Right atrium auricular region (tissue), 2 donors: ENCODE measurements around the gene FANCL. TPM values are rescaled to one million over a fixed set of nuclear protein-coding genes. Genes with fewer than 3 reads are reported as not detected.

ENCODE experiments used
- DNase-seq: peaks from one replicate; pipeline ENCODE4 v3.0.0-alpha.2; 2019; ENCODE audit warnings: low spot score
- H3K27ac ChIP-seq, 2 donors: fragments of 200-600 bp; sonication (generic); 1 replicate in 1 of 2; 2 replicates in 1 of 2; pipeline ENCODE4 v1.5.1; 2016 to 2019
- H3K27me3 ChIP-seq, 2 donors: fragments of 200-600 bp; sonication (generic); one replicate each; pipeline versions ENCODE4 v1.5.1 to v1.6.0; 2017 to 2019
- H3K36me3 ChIP-seq: fragments of 200-600 bp; sonication (generic); one replicate; pipeline ENCODE4 v1.5.1; 2016
- H3K4me1 ChIP-seq, 2 donors: fragments of 200-600 bp; sonication (generic); one replicate each; pipeline versions ENCODE4 v1.5.1 to v1.6.0; 2017 to 2019
- H3K4me3 ChIP-seq, 2 donors: fragments of 200-600 bp; sonication (generic); 1 replicate in 1 of 2; 2 replicates in 1 of 2; pipeline ENCODE4 v1.5.1; 2017 to 2019; ENCODE audit warnings: mild to moderate bottlenecking in 1 of 2, moderate library complexity in 1 of 2
- H3K9me3 ChIP-seq, 2 donors: fragments of 200-600 bp; sonication (generic); one replicate each; pipeline ENCODE4 v1.5.1; 2019
- total RNA-seq, 2 donors: library from RNA; depleted of rRNA; stranded (reverse); fragments of >200 nt; gene quantifications; one replicate each; pipeline ENCODE4 v1.1.0, GENCODE V29; 2016
- TF ChIP-seq, protein P1 (sequence below), 2 donors: fragments of 200-600 bp; sonication (generic); IDR thresholded peaks; one replicate each; pipeline ENCODE4 v1.5.1; 2019; ENCODE audit warnings: antibody characterized with exemption in 2 of 2

The FANCL gene
- total RNA-seq, 2 donors from 2014 or later = 10.4 to 12.5 TPM

DNA sequence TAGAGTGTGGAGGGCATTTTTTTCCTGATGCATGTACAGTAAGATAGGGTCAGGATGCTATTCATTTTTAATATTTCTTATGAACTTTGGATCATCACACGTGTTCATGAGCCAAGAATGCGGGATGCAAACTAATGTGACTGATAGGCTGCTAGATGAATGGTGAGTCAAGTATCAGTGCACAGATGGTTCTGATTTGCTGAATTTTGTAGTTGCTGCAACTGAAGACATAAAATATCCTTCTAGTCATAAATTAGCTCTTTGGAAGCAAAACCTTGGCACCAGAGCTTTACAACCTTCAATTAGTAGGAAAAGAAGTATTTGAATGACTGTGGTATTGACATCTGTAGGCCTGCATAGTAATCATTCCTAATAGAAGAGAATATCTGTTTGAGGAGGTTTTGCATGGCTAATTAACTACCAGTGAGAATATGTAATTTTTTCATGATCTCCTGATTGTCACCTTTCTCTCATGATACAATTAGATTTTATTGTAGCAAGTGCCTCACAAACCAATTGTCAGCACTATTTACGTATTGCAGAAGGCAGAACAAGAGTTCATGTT is 100.5 kb downstream of the FANCL start:
- no peak for DNase-seq
- H3K4me3 ChIP-seq = no peak overlapping the region
- no peaks in the 10 kb centered on the region for H3K36me3 ChIP-seq
- TF ChIP-seq, protein P1, sequence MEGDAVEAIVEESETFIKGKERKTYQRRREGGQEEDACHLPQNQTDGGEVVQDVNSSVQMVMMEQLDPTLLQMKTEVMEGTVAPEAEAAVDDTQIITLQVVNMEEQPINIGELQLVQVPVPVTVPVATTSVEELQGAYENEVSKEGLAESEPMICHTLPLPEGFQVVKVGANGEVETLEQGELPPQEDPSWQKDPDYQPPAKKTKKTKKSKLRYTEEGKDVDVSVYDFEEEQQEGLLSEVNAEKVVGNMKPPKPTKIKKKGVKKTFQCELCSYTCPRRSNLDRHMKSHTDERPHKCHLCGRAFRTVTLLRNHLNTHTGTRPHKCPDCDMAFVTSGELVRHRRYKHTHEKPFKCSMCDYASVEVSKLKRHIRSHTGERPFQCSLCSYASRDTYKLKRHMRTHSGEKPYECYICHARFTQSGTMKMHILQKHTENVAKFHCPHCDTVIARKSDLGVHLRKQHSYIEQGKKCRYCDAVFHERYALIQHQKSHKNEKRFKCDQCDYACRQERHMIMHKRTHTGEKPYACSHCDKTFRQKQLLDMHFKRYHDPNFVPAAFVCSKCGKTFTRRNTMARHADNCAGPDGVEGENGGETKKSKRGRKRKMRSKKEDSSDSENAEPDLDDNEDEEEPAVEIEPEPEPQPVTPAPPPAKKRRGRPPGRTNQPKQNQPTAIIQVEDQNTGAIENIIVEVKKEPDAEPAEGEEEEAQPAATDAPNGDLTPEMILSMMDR (IDR thresholded peaks at IDR 0.05) = no peak
- H3K9me3 ChIP-seq = no peaks in the 10 kb centered on the region
- peaks cover 0 to 10% of the 10 kb centered on the region in 2 donors for H3K4me1 ChIP-seq
- H3K27ac ChIP-seq = no peak overlapping the region
- no peaks in the 10 kb centered on the region for H3K27me3 ChIP-seq

- H3K4me1 ChIP-seq = peaks cover 0 to 10% of the 10 kb centered on the region in 2 donors
- DNase-seq = no peak
- TF ChIP-seq, protein P1 (IDR thresholded peaks at IDR 0.05) = no peak
- no peak overlapping the region for H3K27ac ChIP-seq
- H3K4me3 ChIP-seq = no peak overlapping the region
- no peaks in the 10 kb centered on the region for H3K9me3 ChIP-seq
- H3K36me3 ChIP-seq = no peaks in the 10 kb centered on the region
- no peaks in the 10 kb centered on the region for H3K27me3 ChIP-seq
These were observed 102.6 kb downstream of the FANCL start for GRCh38 chr2:58138396-58139030.

DNA sequence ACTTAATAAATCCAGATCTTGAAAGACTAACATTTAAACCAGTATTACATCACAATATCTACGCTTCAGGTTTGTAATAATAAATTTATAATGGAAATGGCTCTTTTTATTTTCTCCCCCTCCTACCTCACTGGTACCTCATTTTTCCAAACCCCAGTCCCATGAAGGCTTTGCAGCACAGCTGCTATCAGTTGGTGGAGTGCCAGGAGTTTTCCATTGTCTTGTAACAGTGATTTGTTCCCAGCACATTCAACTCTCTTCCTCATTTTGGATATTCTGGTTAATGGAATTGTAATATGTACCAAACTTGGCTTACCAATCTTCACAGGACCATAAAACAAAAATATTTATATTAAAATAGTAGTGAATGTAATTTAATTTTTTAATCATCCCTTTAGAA is 103.3 kb downstream of the FANCL start:
- TF ChIP-seq, protein P1 (IDR thresholded peaks at IDR 0.05) = no peak
- Histone ChIP-seq H3K4me3 (no peak overlapping the region), H3K27me3 (no peaks in the 10 kb centered on the region), H3K27ac (no peak overlapping the region), H3K9me3 (no peaks in the 10 kb centered on the region), H3K4me1 (peaks cover 0 to 10% of the 10 kb centered on the region in 2 donors), H3K36me3 (peaks cover under 1% of the 10 kb centered on the region)
- DNase-seq = no peak

GRCh38 chr2:58137221-58137620 is 103.9 kb downstream of the FANCL start:
- Histone ChIP-seq H3K27ac (no peak overlapping the region), H3K27me3 (no peaks in the 10 kb centered on the region), H3K4me1 (peaks cover 0 to 10% of the 10 kb centered on the region in 2 donors), H3K9me3 (no peaks in the 10 kb centered on the region), H3K4me3 (no peak overlapping the region), H3K36me3 (peaks cover 7% of the 10 kb centered on the region)
- DNase-seq = no peak
- TF ChIP-seq, protein P1 (IDR thresholded peaks at IDR 0.05) = no peak

- H3K4me1 ChIP-seq = peaks cover 0 to 18% of the 10 kb centered on the region in 2 donors
- H3K27ac ChIP-seq = no peak overlapping the region
- TF ChIP-seq, protein P1 (IDR thresholded peaks at IDR 0.05) = no peak
- DNase-seq = no peak
- peaks cover 8% of the 10 kb centered on the region for H3K36me3 ChIP-seq
- H3K9me3 ChIP-seq = no peaks in the 10 kb centered on the region
- H3K27me3 ChIP-seq = no peaks in the 10 kb centered on the region
- no peak overlapping the region for H3K4me3 ChIP-seq
These were observed 105.3 kb downstream of the FANCL start for GRCh38 chr2:58135861-58136260.
